ENCODE results near the gene SHANK3.

GRCh38 chr22:50675553-50676179 is 3.0 kb downstream of the SHANK3 start:
- TF ChIP-seq FOXP2 (optimal IDR thresholded peaks at IDR 0.05; ENCODE audit: borderline replicate concordance, extremely low read depth, extremely low read length, insufficient read depth) (no peak), POLR2AphosphoS5 (IDR thresholded peaks at IDR 0.05; ENCODE audit: low read depth, low read length) (no peak), TAF1 (IDR thresholded peaks at IDR 0.05; ENCODE audit: borderline replicate concordance, insufficient read depth, low read length) (no peak), REST (IDR thresholded peaks at IDR 0.05; ENCODE audit: insufficient read depth in 1 of 2, low read depth in 2 of 2, low read length in 2 of 2) (no peak), SIN3A (IDR thresholded peaks at IDR 0.05; ENCODE audit: borderline replicate concordance, insufficient read depth, low read length) (no peak)
